ENCODE measurements around the gene SLC50A1. TPM values are rescaled to one million over a fixed set of nuclear protein-coding genes. Genes with fewer than 3 reads are reported as not detected.

The SLC50A1 gene
- total and polyA plus RNA-seq, 2 of the 8 experiments (the other 6 are each of a cell fraction or from before 2014, with no cell fraction given): 36.5 to 90.8 TPM

GRCh38 chr1:155186794-155187455 is 51.3 kb downstream of the SLC50A1 start (continued):
- TF ChIP-seq ATF3 (IDR thresholded peaks at IDR 0.05; ENCODE audit: insufficient read depth, low read depth, low read length): no peak
- no peak for TF ChIP-seq JUND (IDR thresholded peaks at IDR 0.05; ENCODE audit: low read length)
- no peak for TF ChIP-seq SUZ12 (IDR thresholded peaks at IDR 0.05; ENCODE audit: low read length)
- TF ChIP-seq RAD21 (IDR thresholded peaks at IDR 0.05 in 1 of 2, conservative IDR thresholded peaks at IDR 0.05 in 1 of 2; ENCODE audit: low read depth in 2 of 2, low read length in 2 of 2): no peak
- TF ChIP-seq CREB1 (IDR thresholded peaks at IDR 0.05): no peak
- TF ChIP-seq SRF (IDR thresholded peaks at IDR 0.05; ENCODE audit: low read depth, low read length): no peak
- TF ChIP-seq BCL11A (IDR thresholded peaks at IDR 0.05; ENCODE audit: low read depth in 2 of 2, low read length in 2 of 2): no peak
- no peak for TF ChIP-seq MAFK (IDR thresholded peaks at IDR 0.05; ENCODE audit: low read depth, low read length)
- no peak for TF ChIP-seq KDM5A (IDR thresholded peaks at IDR 0.05; ENCODE audit: low read length)
- no peak for TF ChIP-seq TAF7 (optimal IDR thresholded peaks at IDR 0.05; ENCODE audit: borderline replicate concordance, low read depth, low read length)
